Lung (tissue), 13 donors: ENCODE measurements around the gene TIMM10. TPM values are rescaled to one million over a fixed set of nuclear protein-coding genes. Genes with fewer than 3 reads are reported as not detected.

Experiments
- ATAC-seq: fragments of 200-7000 bp; cut with Tn5 transposase; one replicate; pipeline ENCODE4 v1.9.1; 2020; ENCODE audit warnings: moderate number of reproducible peaks; ENCODE audit not compliant: insufficient read depth, low FRiP score
- DNase-seq, 3 donors: peaks; one replicate each; pipeline ENCODE4 v3.0.0-alpha.2; 2013 to 2017
- H3K27ac ChIP-seq, 2 donors: one replicate each; pipeline ENCODE4 v1.5.1; 2013; ENCODE audit warnings: mild to moderate bottlenecking in 2 of 2, moderate library complexity in 2 of 2, control low read depth in 1 of 2, inconsistent platforms in 1 of 2, low read depth in 1 of 2, low read length in 1 of 2
- H3K27me3 ChIP-seq, 3 donors: one replicate each; pipeline ENCODE4 v1.5.1; 2013; ENCODE audit warnings: low read length in 2 of 3; ENCODE audit not compliant: control insufficient read depth in 3 of 3, insufficient read depth in 3 of 3
- H3K36me3 ChIP-seq, 4 donors: one replicate each; pipeline ENCODE4 v1.5.1; 2013; ENCODE audit warnings: low read length in 4 of 4, mild to moderate bottlenecking in 1 of 4, moderate library complexity in 1 of 4; ENCODE audit not compliant: control insufficient read depth in 4 of 4, insufficient read depth in 4 of 4
- H3K4me1 ChIP-seq, 5 donors: one replicate each; pipeline ENCODE4 v1.5.1; 2013; ENCODE audit warnings: low read length in 5 of 5, mild to moderate bottlenecking in 2 of 5, moderate library complexity in 1 of 5; ENCODE audit not compliant: control insufficient read depth in 5 of 5, insufficient read depth in 5 of 5
- H3K4me3 ChIP-seq: one replicate; pipeline ENCODE4 v1.5.1; 2013; ENCODE audit warnings: mild to moderate bottlenecking, control low read depth, moderate library complexity
- H3K9ac ChIP-seq, 2 donors: one replicate each; pipeline ENCODE4 v1.5.1; 2013; ENCODE audit warnings: low read length in 2 of 2, control low read depth in 1 of 2; ENCODE audit not compliant: insufficient read depth in 1 of 2
- H3K9me3 ChIP-seq, 4 donors: one replicate each; pipeline ENCODE4 v1.5.1; 2013; ENCODE audit warnings: low read length in 3 of 4, mild to moderate bottlenecking in 1 of 4, moderate library complexity in 1 of 4; ENCODE audit not compliant: control insufficient read depth in 4 of 4, insufficient read depth in 3 of 4
- WGBS, 2 donors: extraction: QIAGEN DNeasy Blood & Tissue Kit; methylation state at CpG; one replicate each; pipeline ENCODE4 v1.1.7; 2013; 5-methylcytosine and 5-hydroxymethylcytosine counted together
- polyA plus RNA-seq, 2 donors: library from polyadenylated mRNA; stranded (reverse); fragments of 200-250 nt; gene quantifications; one replicate each; pipeline ENCODE4 v1.2.1, GENCODE V29; 2013
- small RNA-seq: library from RNA; depleted of rRNA; stranded (forward); fragments of <200 nt; gene quantifications from one replicate; pipeline ENCODE3, GENCODE V24; 2014; ENCODE audit warnings: low replicate concordance
- total RNA-seq, 2 donors: library from RNA; depleted of rRNA in 1 of 2; stranded (reverse); fragments of >200 nt in 1 of 2; gene quantifications; one replicate each; pipeline ENCODE4 v1.2.1, GENCODE V29; 2014 to 2021
- TF ChIP-seq, protein P1 (sequence below): IDR thresholded peaks from 2 replicates; pipeline ENCODE4 v1.5.1; 2012; ENCODE audit warnings: mild to moderate bottlenecking; ENCODE audit errors: control extremely low read depth, extremely low read depth
- donor health status: control.
- donor health status: control.
- donor health status: Bipolar disorder and iron deficiency.
- donor health status: healthy.
- donor health status: DM: yes; HTN: yes; CAD: no.

TIMM10 gene
- total and polyA plus RNA-seq, 4 donors = 10.4 to 64.7 (median 45.8) TPM

DNA sequence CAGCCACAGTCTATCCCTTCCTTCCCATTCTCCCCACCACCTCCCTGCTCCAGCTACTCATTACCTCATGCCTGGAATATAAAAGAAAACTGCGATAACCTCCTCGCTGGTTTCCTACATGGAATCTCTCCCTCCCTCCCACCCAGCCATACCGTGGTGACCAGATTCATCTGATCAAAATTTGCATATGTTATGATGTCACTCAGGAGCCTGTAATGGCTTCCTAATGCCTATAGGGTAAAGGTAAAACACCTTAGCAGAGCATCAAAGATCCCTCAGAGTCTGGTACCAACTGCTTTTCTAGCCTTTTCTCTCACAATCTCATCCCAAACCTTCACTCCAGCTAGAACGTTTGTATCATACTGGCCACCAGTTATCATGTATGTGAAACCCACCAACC, 50.6 kb downstream of the TIMM10 start:
- no peak overlapping the region for H3K9ac ChIP-seq
- H3K36me3 ChIP-seq = peaks cover 0 to 4% (median 1%) of the 10 kb centered on the region in 4 donors
- no peak overlapping the region for H3K4me3 ChIP-seq
- DNase-seq = no peak
- no peak for ATAC-seq
- TF ChIP-seq, protein P1, sequence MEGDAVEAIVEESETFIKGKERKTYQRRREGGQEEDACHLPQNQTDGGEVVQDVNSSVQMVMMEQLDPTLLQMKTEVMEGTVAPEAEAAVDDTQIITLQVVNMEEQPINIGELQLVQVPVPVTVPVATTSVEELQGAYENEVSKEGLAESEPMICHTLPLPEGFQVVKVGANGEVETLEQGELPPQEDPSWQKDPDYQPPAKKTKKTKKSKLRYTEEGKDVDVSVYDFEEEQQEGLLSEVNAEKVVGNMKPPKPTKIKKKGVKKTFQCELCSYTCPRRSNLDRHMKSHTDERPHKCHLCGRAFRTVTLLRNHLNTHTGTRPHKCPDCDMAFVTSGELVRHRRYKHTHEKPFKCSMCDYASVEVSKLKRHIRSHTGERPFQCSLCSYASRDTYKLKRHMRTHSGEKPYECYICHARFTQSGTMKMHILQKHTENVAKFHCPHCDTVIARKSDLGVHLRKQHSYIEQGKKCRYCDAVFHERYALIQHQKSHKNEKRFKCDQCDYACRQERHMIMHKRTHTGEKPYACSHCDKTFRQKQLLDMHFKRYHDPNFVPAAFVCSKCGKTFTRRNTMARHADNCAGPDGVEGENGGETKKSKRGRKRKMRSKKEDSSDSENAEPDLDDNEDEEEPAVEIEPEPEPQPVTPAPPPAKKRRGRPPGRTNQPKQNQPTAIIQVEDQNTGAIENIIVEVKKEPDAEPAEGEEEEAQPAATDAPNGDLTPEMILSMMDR = no peak
- H3K27ac ChIP-seq = no peak overlapping the region
- peaks cover 0 to 2% (median 0%) of the 10 kb centered on the region in 4 donors for H3K9me3 ChIP-seq
- H3K27me3 ChIP-seq = peaks cover 0 to 68% (median 37%) of the 10 kb centered on the region in 3 donors
- 44 to 45% methylated on average over 4 of the region's 4 CpGs for WGBS, 2 donors
- peaks cover 4 to 29% (median 21%) of the 10 kb centered on the region in 5 donors for H3K4me1 ChIP-seq

DNA sequence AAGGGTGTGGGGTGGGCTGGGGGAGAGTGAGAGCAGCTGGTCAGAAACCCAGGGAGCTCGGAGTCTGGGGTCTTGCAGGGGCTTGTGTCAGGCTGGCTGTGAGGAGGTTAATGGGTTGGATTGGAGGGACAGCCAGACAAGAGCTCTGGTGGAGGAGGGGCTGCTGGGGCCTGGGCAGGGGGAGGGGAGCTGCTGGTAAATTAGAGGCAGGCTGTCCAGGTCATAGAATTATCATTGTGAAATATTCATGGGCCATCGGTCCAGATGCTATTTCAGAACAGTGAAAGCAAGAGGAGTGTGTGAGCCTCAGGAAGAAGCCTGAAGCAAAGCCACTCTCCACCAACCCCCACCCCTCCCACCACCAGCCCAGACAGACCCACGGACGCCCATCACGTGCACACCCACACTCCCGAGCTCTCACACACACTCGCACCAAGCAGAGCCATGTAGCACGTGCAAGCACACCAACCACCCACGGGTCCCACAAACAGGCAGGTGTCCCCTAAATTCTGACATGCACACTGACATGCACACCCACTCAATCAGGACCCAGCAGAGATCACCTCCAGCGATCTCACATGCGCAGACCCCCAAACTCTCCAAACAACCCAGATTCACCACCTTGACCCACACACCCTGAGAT, 51.4 kb downstream of the TIMM10 start:
- ATAC-seq (no peak), DNase-seq (no peak)
- 53 to 69% methylated on average over 11 of the region's 11 CpGs for WGBS, 2 donors
- H3K4me1 ChIP-seq = peaks cover 4 to 37% (median 21%) of the 10 kb centered on the region in 5 donors
- TF ChIP-seq, protein P1 = no peak
- no peak overlapping the region for H3K4me3 ChIP-seq
- H3K9ac ChIP-seq = no peak overlapping the region
- peaks cover 0 to under 1% (median 0%) of the 10 kb centered on the region in 4 donors for H3K36me3 ChIP-seq
- peaks cover 0 to 68% (median 37%) of the 10 kb centered on the region in 3 donors for H3K27me3 ChIP-seq
- H3K9me3 ChIP-seq = no peaks in the 10 kb centered on the region
- H3K27ac ChIP-seq = no peak overlapping the region

Small RNA genes lying within 50 kb of the gene (small RNA-seq; reads per million reads assigned to genes)
- gene RN7SL605P = not detected

Other genes starting within 250 kb of the TIMM10 start
- 100 to 1,000 TPM; 107 to 220 TPM for gene TNKS1BP1, start 205.8 kb downstream of the TIMM10 start, total RNA-seq
- gene TNKS1BP1, start 205.8 kb downstream of the TIMM10 start, polyA plus RNA-seq = 100 to 1,000 TPM in 1 of 2 donors, 10 to 100 TPM in 1; 87.0 to 171 TPM
- gene SSRP1, start 194.9 kb downstream of the TIMM10 start, total RNA-seq = 10 to 100 TPM; 54.7 to 76.9 TPM
- 10 to 100 TPM; 37.1 to 74.4 TPM for gene SSRP1, start 194.9 kb downstream of the TIMM10 start, polyA plus RNA-seq
- under 1 TPM in 1 of 2 donors, not detected in 1; 0.11 TPM for gene P2RX3, start 192.4 kb downstream of the TIMM10 start, total RNA-seq
- gene P2RX3, start 192.4 kb downstream of the TIMM10 start, polyA plus RNA-seq = not detected
- gene PRG3, start 149.6 kb downstream of the TIMM10 start, total RNA-seq = 1 to 10 TPM in 1 of 2 donors, not detected in 1; 1.4 TPM
- under 1 TPM in 1 of 2 donors, not detected in 1; 0.63 TPM for gene PRG3, start 149.6 kb downstream of the TIMM10 start, polyA plus RNA-seq
- gene PRG2, start 140.1 kb downstream of the TIMM10 start, total RNA-seq = under 1 TPM; 0.68 to 0.71 TPM
- gene PRG2, start 140.1 kb downstream of the TIMM10 start, polyA plus RNA-seq = 1 to 10 TPM in 1 of 2 donors, under 1 TPM in 1; 0.94 to 5.3 TPM
- gene SLC43A3, start 103.6 kb downstream of the TIMM10 start, total RNA-seq = 100 to 1,000 TPM in 1 of 2 donors, 10 to 100 TPM in 1; 23.3 to 148 TPM
- gene SLC43A3, start 103.6 kb downstream of the TIMM10 start, polyA plus RNA-seq = 100 to 1,000 TPM in 1 of 2 donors, 10 to 100 TPM in 1; 61.4 to 155 TPM
- 1 to 10 TPM in 1 of 2 donors, under 1 TPM in 1; 0.31 to 4.8 TPM for gene RTN4RL2, start 70.2 kb downstream of the TIMM10 start, total RNA-seq
- gene RTN4RL2, start 70.2 kb downstream of the TIMM10 start, polyA plus RNA-seq = 1 to 10 TPM; 1.5 to 1.8 TPM
- gene SLC43A1, start 15.1 kb downstream of the TIMM10 start, total RNA-seq = 10 to 100 TPM; 18.5 to 18.7 TPM
- 10 to 100 TPM; 10.3 to 14.8 TPM for gene SLC43A1, start 15.1 kb downstream of the TIMM10 start, polyA plus RNA-seq
- gene SMTNL1, start 6.8 kb upstream of the TIMM10 start, total RNA-seq = not detected
- gene SMTNL1, start 6.8 kb upstream of the TIMM10 start, polyA plus RNA-seq = not detected
- 10 to 100 TPM; 38.9 to 97.1 TPM for gene UBE2L6, start 36.9 kb upstream of the TIMM10 start, total RNA-seq
- gene UBE2L6, start 36.9 kb upstream of the TIMM10 start, polyA plus RNA-seq = 100 to 1,000 TPM in 1 of 2 donors, 10 to 100 TPM in 1; 44.9 to 129 TPM
- 100 to 1,000 TPM; 102 to 407 TPM for gene SERPING1, start 66.9 kb upstream of the TIMM10 start, total RNA-seq
- 100 to 1,000 TPM; 214 to 418 TPM for gene SERPING1, start 66.9 kb upstream of the TIMM10 start, polyA plus RNA-seq
- 1 to 10 TPM; 1.3 to 1.5 TPM for gene YPEL4, start 119.2 kb upstream of the TIMM10 start, total RNA-seq
- gene YPEL4, start 119.2 kb upstream of the TIMM10 start, polyA plus RNA-seq = 1 to 10 TPM in 1 of 2 donors, under 1 TPM in 1; 0.71 to 3.1 TPM
- gene CLP1, start 127.0 kb upstream of the TIMM10 start, total RNA-seq = 10 to 100 TPM in 1 of 2 donors, 1 to 10 TPM in 1; 6.5 to 12.4 TPM
- 10 to 100 TPM in 1 of 2 donors, 1 to 10 TPM in 1; 6.9 to 16.6 TPM for gene CLP1, start 127.0 kb upstream of the TIMM10 start, polyA plus RNA-seq
- 10 to 100 TPM; 37.5 to 63.2 TPM for gene ZDHHC5, start 137.4 kb upstream of the TIMM10 start, total RNA-seq
- gene ZDHHC5, start 137.4 kb upstream of the TIMM10 start, polyA plus RNA-seq = 10 to 100 TPM; 28.7 to 48.4 TPM
- 10 to 100 TPM; 12.0 to 14.9 TPM for gene MED19, start 181.5 kb upstream of the TIMM10 start, total RNA-seq
- gene MED19, start 181.5 kb upstream of the TIMM10 start, polyA plus RNA-seq = 10 to 100 TPM in 1 of 2 donors, 1 to 10 TPM in 1; 8.7 to 15.1 TPM
- gene TMX2, start 181.8 kb upstream of the TIMM10 start, total RNA-seq = 10 to 100 TPM; 55.1 to 71.8 TPM
- 10 to 100 TPM; 51.7 to 89.6 TPM for gene TMX2, start 181.8 kb upstream of the TIMM10 start, polyA plus RNA-seq
- 100 to 1,000 TPM in 1 of 2 donors, 10 to 100 TPM in 1; 77.3 to 123 TPM for gene SELENOH, start 210.7 kb upstream of the TIMM10 start, total RNA-seq
- gene SELENOH, start 210.7 kb upstream of the TIMM10 start, polyA plus RNA-seq = 100 to 1,000 TPM; 155 TPM
- gene BTBD18, start 221.1 kb upstream of the TIMM10 start, total RNA-seq = not detected
- gene BTBD18, start 221.1 kb upstream of the TIMM10 start, polyA plus RNA-seq = not detected
- gene CTNND1, start 231.0 kb upstream of the TIMM10 start, total RNA-seq = 100 to 1,000 TPM; 197 to 423 TPM
- 10 to 100 TPM; 36.5 to 59.9 TPM for gene CTNND1, start 231.0 kb upstream of the TIMM10 start, polyA plus RNA-seq